A549 (cell line): Measurements from ENCODE around the gene CACNA1H. TPM values are rescaled to one million over a fixed set of nuclear protein-coding genes. Genes with fewer than 3 reads are reported as not detected.

Experiments used
- ATAC-seq, 2 experiments: fragments of 200-7000 bp in 1 of 2; fragments of >200 bp in 1 of 2; cut with Nextera tagmentation in 1 of 2; cut with Tn5 transposase in 1 of 2; 3 replicates each; pipeline versions ENCODE4 v1.8.0 to v1.9.1; 2018 to 2020; ENCODE audit warnings: mild to moderate bottlenecking in 1 of 2, moderate library complexity in 1 of 2
- CTCF ChIA-PET: fragments of 300-600 bp; sonication (Branson Sonifier 250); formaldehyde crosslinking; extraction: SDS; loops from one replicate; lab custom pipeline; 2021; ENCODE audit warnings: antibody characterized with exemption, inconsistent platforms; lab: Yijun Ruan, JAX
- POLR2A ChIA-PET: fragments of 350-600 bp; formaldehyde crosslinking; extraction: SDS; loops from one replicate; lab custom pipeline; 2021; ENCODE audit warnings: antibody characterized with exemption, inconsistent platforms; lab: Yijun Ruan, JAX
- DNase-seq, 2 experiments: peaks; one replicate each; pipeline versions ENCODE4 v3.0.0 to v3.0.0-alpha.2; 2011 to 2016; ENCODE audit warnings: low read depth in 1 of 2, low spot score in 1 of 2
- FAIRE-seq: peaks from 2 replicates; lab custom pipeline; 2011; peaks lifted over from hg19 to GRCh38; lab: Jason Lieb, UNC
- H3K27ac ChIP-seq, 2 experiments: fragments of >200 bp; sonication (Bioruptor Twin); formaldehyde crosslinking; 3 replicates each; pipeline ENCODE4 v1.5.1; 2016 to 2017
- H3K4me1 ChIP-seq: fragments of >200 bp; sonication (Bioruptor Twin); formaldehyde crosslinking; 3 replicates; pipeline ENCODE4 v1.6.1; 2016
- H3K4me2 ChIP-seq: fragments of >200 bp; sonication (Bioruptor Twin); formaldehyde crosslinking; 3 replicates; pipeline ENCODE4 v1.6.1; 2016
- H3K4me3 ChIP-seq: fragments of >200 bp; sonication (Bioruptor Twin); formaldehyde crosslinking; 3 replicates; pipeline ENCODE4 v1.5.1; 2016
- H3K9me3 ChIP-seq: fragments of >200 bp; sonication (Bioruptor Twin); formaldehyde crosslinking; 3 replicates; pipeline ENCODE4 v1.6.1; 2016
- BHLHE40 ChIP-seq: IDR thresholded peaks from 2 replicates; pipeline ENCODE4 v1.6.1; 2012; ENCODE audit warnings: low read depth, low read length, inconsistent platforms
- CBX8 ChIP-seq: fragments of 200-600 bp; sonication (generic); IDR thresholded peaks from 2 replicates; pipeline ENCODE4 v1.6.1; 2016
- CHD4 ChIP-seq: fragments of 200-600 bp; sonication (generic); IDR thresholded peaks from 2 replicates; pipeline ENCODE4 v1.6.1; 2016; ENCODE audit warnings: antibody characterized with exemption, mild to moderate bottlenecking, borderline replicate concordance
- E2F6 ChIP-seq: IDR thresholded peaks from 2 replicates; pipeline ENCODE4 v1.6.1; 2012; ENCODE audit warnings: low read depth, borderline replicate concordance
- ESRRA ChIP-seq: fragments of 150-350 bp; IDR thresholded peaks from 2 replicates; pipeline ENCODE4 v1.6.1; 2014; ENCODE audit warnings: mild to moderate bottlenecking, low read length, borderline replicate concordance
- FOSB ChIP-seq: fragments of 250-450 bp; sonication (Bioruptor Pico); IDR thresholded peaks from 2 replicates; pipeline ENCODE4 v1.5.0; 2020; ENCODE audit warnings: mild to moderate bottlenecking, moderate library complexity
- HES2 ChIP-seq: fragments of >200 bp; sonication (Bioruptor Twin); formaldehyde crosslinking; IDR thresholded peaks from 2 replicates; pipeline ENCODE4 v1.6.1; 2016
- HEYL ChIP-seq: fragments of 250-450 bp; sonication (Bioruptor Pico); IDR thresholded peaks from 2 replicates; pipeline ENCODE4 v1.8.0; 2021; ENCODE audit warnings: mild to moderate bottlenecking, moderate library complexity
- HOXB13 ChIP-seq: fragments of 250-450 bp; sonication (Bioruptor Pico); IDR thresholded peaks from 2 replicates; pipeline ENCODE4 v1.5.0; 2020; ENCODE audit warnings: low read depth, mild to moderate bottlenecking, moderate library complexity
- KDM5A ChIP-seq: fragments of 200-600 bp; sonication (generic); IDR thresholded peaks from 2 replicates; pipeline ENCODE4 v1.6.1; 2016; ENCODE audit warnings: antibody characterized with exemption, mild to moderate bottlenecking
- MAFK ChIP-seq: fragments of 450-650 bp; IDR thresholded peaks from 2 replicates; pipeline ENCODE4 v1.6.1; 2014; ENCODE audit not compliant: partially characterized antibody
- MYC ChIP-seq: IDR thresholded peaks from 2 replicates; pipeline ENCODE4 v1.6.1; 2012; ENCODE audit warnings: mild to moderate bottlenecking, inconsistent platforms, low read length, improper control_type of control experiment, borderline replicate concordance
- NR3C1 ChIP-seq: fragments of >200 bp; sonication (Bioruptor Twin); formaldehyde crosslinking; IDR thresholded peaks from 3 replicates; pipeline ENCODE4 v1.6.1; 2017
- POLR2AphosphoS2 ChIP-seq: conservative IDR thresholded peaks from 2 replicates; pipeline ENCODE4 v1.6.1; 2012; ENCODE audit warnings: low read length, improper control_type of control experiment, inconsistent platforms
- RAD21 ChIP-seq, 2 experiments: fragments of >200 bp in 1 of 2; sonication (Bioruptor Twin) in 1 of 2; formaldehyde crosslinking in 1 of 2; IDR thresholded peaks in 1 of 2; conservative IDR thresholded peaks in 1 of 2; 2 replicates in 1 of 2; 3 replicates in 1 of 2; pipeline ENCODE4 v1.6.1; 2012 to 2018; ENCODE audit warnings: inconsistent platforms in 1 of 2
- SMC3 ChIP-seq: fragments of >200 bp; sonication (Bioruptor Twin); formaldehyde crosslinking; IDR thresholded peaks from 3 replicates; pipeline ENCODE4 v1.6.1; 2018; ENCODE audit warnings: inconsistent platforms
- ZFP36 ChIP-seq: fragments of 450-650 bp; IDR thresholded peaks from 2 replicates; pipeline ENCODE4 v1.6.1; 2014; ENCODE audit warnings: borderline replicate concordance; ENCODE audit not compliant: partially characterized antibody
- ZNF302 ChIP-seq: fragments of 250-450 bp; sonication (Bioruptor Pico); IDR thresholded peaks from 2 replicates; pipeline ENCODE4 v1.9.0; 2021; ENCODE audit warnings: inconsistent platforms, mild to moderate bottlenecking, moderate library complexity
- WGBS: methylation state at CpG from one replicate; pipeline ENCODE4 v1.1.6; 2017; ENCODE audit errors: missing lambda C conversion rate; 5-methylcytosine and 5-hydroxymethylcytosine counted together
- polyA plus RNA-seq, 4 experiments: library from polyadenylated mRNA; depleted of rRNA in 3 of 4; stranded (reverse); fragments of >200 nt; fragmentation: RNase III in 1 of 4; extraction: RNeasy Plus Mini Kit Qiagen cat#74134 plus additional on column Dnase treatment in 1 of 4; gene quantifications; 2 replicates in 3 of 4; 3 replicates in 1 of 4; pipeline ENCODE4 v1.2.3, GENCODE V29; 2011 to 2017

Gene CACNA1H
- polyA plus RNA-seq, 2 of the 4 experiments (the other 2 are of a cell fraction) = 7.2 to 15.8 TPM

GRCh38 chr16:1158456-1159324 lies 5.8 kb downstream of the CACNA1H start:
- Histone ChIP-seq H3K4me2 (no peak overlapping the region), H3K4me1 (peaks cover 50% of the 10 kb centered on the region), H3K9me3 (no peaks in the 10 kb centered on the region), H3K4me3 (no peak overlapping the region), H3K27ac (no peak overlapping the region; a peak in 1 of 6 replicates)
- 90% methylated on average over 27 of the region's 65 CpGs for WGBS
- no peak for FAIRE-seq
- CTCF ChIA-PET = interaction anchor here (0.6 to 1.8 kb wide), 5 partner anchors 14 to 101 kb away, joined by 3 to 5 read pairs (median 4); no protein-coding TSS in a partner anchor
- POLR2A ChIA-PET = interaction anchor here (1.3 kb wide), 1 partner anchor 16 kb away, joined by 3 read pairs; no protein-coding TSS in a partner anchor
- ATAC-seq = no peak
- no peak for DNase-seq
- TF ChIP-seq SMC3 = no peak
- TF ChIP-seq MAFK = no peak

- no peak for FAIRE-seq
- ChIA-PET POLR2A (interaction anchor here (1.3 kb wide), 1 partner anchor 15 kb away, joined by 3 read pairs; no protein-coding TSS in a partner anchor), CTCF (interaction anchor here (0.9 to 1.9 kb wide), 6 partner anchors 11 to 53 kb away, joined by 3 to 6 read pairs (median 4); no protein-coding TSS in a partner anchor)
- WGBS = 82% methylated on average over 27 of the region's 28 CpGs
- H3K27ac ChIP-seq = no peak overlapping the region; a peak in 1 of 6 replicates
- ATAC-seq = no peak
- H3K4me3 ChIP-seq = no peak overlapping the region
- H3K9me3 ChIP-seq = no peaks in the 10 kb centered on the region
- H3K4me1 ChIP-seq = peaks cover 48% of the 10 kb centered on the region
- DNase-seq = no peak
- no peak for TF ChIP-seq HEYL (CRISPR knock-in tag)
- H3K4me2 ChIP-seq = peak overlapping the region; percentile 17; the same call in 1 of the 3 replicates
Observed at GRCh38 chr16:1159325-1159972, 6.5 kb downstream of the CACNA1H start.

- DNase-seq = no peak
- ATAC-seq = no peak; a peak in 1 of 6 replicates
- CTCF ChIA-PET = interaction anchor here (0.9 to 1.9 kb wide), 6 partner anchors 11 to 54 kb away, joined by 3 to 6 read pairs (median 4); no protein-coding TSS in a partner anchor
- Histone ChIP-seq H3K27ac (no peak overlapping the region), H3K4me1 (peaks cover 41% of the 10 kb centered on the region), H3K9me3 (no peaks in the 10 kb centered on the region), H3K4me3 (no peak overlapping the region), H3K4me2 (peak overlapping the region; percentile 17; the same call in 1 of the 3 replicates)
- POLR2A ChIA-PET = no interaction called here
- TF ChIP-seq MYC (no peak), ZNF302 (CRISPR knock-in tag) (no peak), CHD4 (no peak), CBX8 (no peak), NR3C1 (no peak), POLR2AphosphoS2 (no peak), KDM5A (no peak), HOXB13 (no peak)
- no peak for FAIRE-seq
- WGBS = 85% methylated on average over 37 of the region's 56 CpGs
Observed at GRCh38 chr16:1159973-1160772, 7.3 kb downstream of the CACNA1H start.

GRCh38 chr16:1160773-1161348 lies 8.0 kb downstream of the CACNA1H start:
- FAIRE-seq (no peak), ATAC-seq (no peak), DNase-seq (no peak)
- Histone ChIP-seq H3K9me3 (no peaks in the 10 kb centered on the region), H3K4me3 (no peak overlapping the region), H3K4me2 (no peak overlapping the region), H3K27ac (no peak overlapping the region), H3K4me1 (peaks cover 34% of the 10 kb centered on the region)
- CTCF ChIA-PET = interaction anchor here (1.9 kb wide), 1 partner anchor 10 kb away, joined by 6 read pairs; no protein-coding TSS in a partner anchor
- 97% methylated on average over 22 of the region's 34 CpGs for WGBS
- POLR2A ChIA-PET = no interaction called here
- no peak for TF ChIP-seq RAD21 (conservative IDR thresholded peaks at IDR 0.05 in 1 of 2, IDR thresholded peaks at IDR 0.05 in 1 of 2)
- TF ChIP-seq E2F6 = no peak
- TF ChIP-seq ZFP36 = no peak
- TF ChIP-seq ESRRA = no peak
- no peak for TF ChIP-seq HES2
- no peak for TF ChIP-seq BHLHE40
- no peak for TF ChIP-seq MYC
- TF ChIP-seq FOSB (CRISPR knock-in tag) = no peak
- TF ChIP-seq, all 56 proteins: peak for 0
